Spleen (tissue), 11 donors: Measurements from ENCODE around the gene TCF7L2. TPM values are rescaled to one million over a fixed set of nuclear protein-coding genes. Genes with fewer than 3 reads are reported as not detected.

Experiments used
- DNase-seq: peaks from one replicate; pipeline ENCODE4 v3.0.0-alpha.2; 2020
- H3K27ac ChIP-seq, 8 donors: fragments of 200-600 bp; sonication (generic) in 7 of 8; 1 replicate in 4 of 8; 2 replicates in 4 of 8; pipeline versions ENCODE4 v1.5.0 to v1.8.0; 2016 to 2021; ENCODE audit warnings: inconsistent platforms in 4 of 8, mild to moderate bottlenecking in 4 of 8, moderate library complexity in 1 of 8
- H3K27me3 ChIP-seq, 7 donors: fragments of 200-600 bp; sonication (generic) in 6 of 7; replicated peaks in 1 of 7; 1 replicate in 4 of 7; 2 replicates in 3 of 7; pipeline versions ENCODE4 v1.5.0 to v1.8.0; 2016 to 2021; ENCODE audit warnings: inconsistent platforms in 3 of 7, mild to moderate bottlenecking in 1 of 7
- H3K36me3 ChIP-seq, 6 donors: fragments of 200-600 bp; sonication (generic) in 5 of 6; 1 replicate in 4 of 6; 2 replicates in 2 of 6; pipeline versions ENCODE4 v1.5.0 to v1.8.0; 2016 to 2021; ENCODE audit warnings: inconsistent platforms in 2 of 6
- H3K4me1 ChIP-seq, 6 donors: fragments of 200-600 bp; sonication (generic) in 5 of 6; 1 replicate in 3 of 6; 2 replicates in 3 of 6; pipeline versions ENCODE4 v1.5.0 to v1.8.0; 2016 to 2021; ENCODE audit warnings: inconsistent platforms in 3 of 6
- H3K4me3 ChIP-seq, 8 donors: fragments of 200-600 bp; sonication (generic) in 7 of 8; 1 replicate in 4 of 8; 2 replicates in 4 of 8; pipeline versions ENCODE4 v1.5.0 to v1.8.0; 2016 to 2021; ENCODE audit warnings: inconsistent platforms in 4 of 8, mild to moderate bottlenecking in 4 of 8, moderate library complexity in 2 of 8
- H3K9me3 ChIP-seq, 8 donors: fragments of 200-600 bp; sonication (generic) in 7 of 8; 1 replicate in 4 of 8; 2 replicates in 4 of 8; pipeline versions ENCODE4 v1.5.0 to v1.8.0; 2016 to 2021; ENCODE audit warnings: inconsistent platforms in 4 of 8
- CTCF ChIP-seq, 11 experiments: fragments of 200-600 bp in 7 of 11; fragments of 450-650 bp in 4 of 11; sonication (generic) in 4 of 11; IDR thresholded peaks in 8 of 11; conservative IDR thresholded peaks in 3 of 11; 1 replicate in 7 of 11; 2 replicates in 4 of 11; pipeline versions ENCODE4 v1.4.0 to v1.8.0; 2016 to 2021; ENCODE audit warnings: antibody characterized with exemption in 11 of 11, inconsistent platforms in 4 of 11, mild to moderate bottlenecking in 1 of 11
- POLR2A ChIP-seq, 3 donors: fragments of 450-650 bp; IDR thresholded peaks; one replicate each; pipeline ENCODE4 v1.5.1; 2017; ENCODE audit warnings: antibody characterized with exemption in 3 of 3, mild to moderate bottlenecking in 1 of 3
- POLR2AphosphoS5 ChIP-seq, 3 donors: sonication (generic); formaldehyde crosslinking; IDR thresholded peaks; one replicate each; pipeline ENCODE4 v1.5.1; 2017; ENCODE audit warnings: antibody characterized with exemption in 3 of 3
- WGBS, 5 donors: extraction: QIAGEN DNeasy Blood & Tissue Kit in 3 of 5; methylation state at CpG; one replicate each; pipeline versions ENCODE4 v1.1.5 to v1.1.7; 2013 to 2018; 5-methylcytosine and 5-hydroxymethylcytosine counted together
- intact Hi-C: fragments of 100-400 bp; cut with DNase I; formaldehyde crosslinking; loops from one replicate; pipeline ENCODE4 v1.15.0; 2023; ENCODE audit warnings: low total_unique reads
- polyA plus RNA-seq, 3 donors: library from polyadenylated mRNA; stranded (reverse); fragments of 200-250 nt; gene quantifications; one replicate each; pipeline ENCODE4 v1.2.1, GENCODE V29; 2013
- total RNA-seq, 7 donors: library from RNA; depleted of rRNA in 3 of 7; stranded (reverse); fragments of >200 nt in 3 of 7; fragmentation: NEBNext Ultra II Directional in 4 of 7; extraction: Animal tissue kit (Norgen Biotek cat#: 25700) in 4 of 7; gene quantifications; one replicate each; pipeline versions ENCODE4 v1.1.0 to v1.2.1, GENCODE V29; 2016 to 2021
- donor health status: healthy with polysubstance abuse.
- donor health status: DM: no; HTN: no; CAD: no; lungs with moderate emphysema.
- donor health status: DM: no; HTN: no; CAD: no.
- donor health status: Bipolar disorder and iron deficiency.
- donor health status: healthy.
- donor health status: DM: no; HTN: no; CAD: no.
- donor health status: DM: yes; HTN: yes; CAD: no.

TCF7L2 gene
- total and polyA plus RNA-seq, 10 donors: 4.6 to 85.6 (median 34.7) TPM

- Histone ChIP-seq H3K27ac (peak overlapping the region in 2 of 8 donors; percentile 73 to 76), H3K9me3 (no peaks in the 10 kb centered on the region), H3K4me3 (no peak overlapping the region), H3K36me3 (peaks cover 3 to 97% (median 28%) of the 10 kb centered on the region in 6 donors), H3K4me1 (peaks cover 3 to 46% (median 12%) of the 10 kb centered on the region in 6 donors), H3K27me3 (no peaks in the 10 kb centered on the region)
- TF ChIP-seq POLR2AphosphoS5 (IDR thresholded peaks at IDR 0.05): peak in 2 of 3 donors; percentile 43 to 46
- TF ChIP-seq CTCF (IDR thresholded peaks at IDR 0.05 in 8 of 11, conservative IDR thresholded peaks at IDR 0.05 in 3 of 11): no peak
- DNase-seq: no peak
- intact Hi-C loops: no loop called here
- 83 to 87% (median 86%) methylated on average over 17 of the region's 17 CpGs for WGBS, 5 donors
Measured at GRCh38 chr10:113153493-113154102, 203.6 kb downstream of the TCF7L2 start.

GRCh38 chr10:113157441-113157840 is 207.4 kb downstream of the TCF7L2 start:
- intact Hi-C loops: no loop called here
- Histone ChIP-seq H3K9me3 (no peaks in the 10 kb centered on the region), H3K36me3 (peaks cover 0 to 95% (median 19%) of the 10 kb centered on the region in 6 donors), H3K4me3 (no peak overlapping the region), H3K4me1 (peaks cover 0 to 34% (median 3%) of the 10 kb centered on the region in 6 donors), H3K27me3 (no peaks in the 10 kb centered on the region), H3K27ac (no peak overlapping the region)
- TF ChIP-seq POLR2AphosphoS5 (IDR thresholded peaks at IDR 0.05) (no peak), POLR2A (IDR thresholded peaks at IDR 0.05) (no peak), CTCF (IDR thresholded peaks at IDR 0.05 in 8 of 11, conservative IDR thresholded peaks at IDR 0.05 in 3 of 11) (no peak)
- no peak for DNase-seq
- WGBS, 5 donors: 91 to 96% (median 93%) methylated on average over 7 of the region's 7 CpGs

- TF ChIP-seq POLR2AphosphoS5 (IDR thresholded peaks at IDR 0.05): no peak
- Histone ChIP-seq H3K27ac (no peak overlapping the region), H3K4me1 (peaks cover 0 to 34% (median 3%) of the 10 kb centered on the region in 6 donors), H3K9me3 (no peaks in the 10 kb centered on the region), H3K4me3 (no peak overlapping the region), H3K36me3 (peaks cover 0 to 87% (median 11%) of the 10 kb centered on the region in 6 donors), H3K27me3 (no peaks in the 10 kb centered on the region)
- intact Hi-C loops: no loop called here
- DNase-seq: no peak
- WGBS, 5 donors: 78 to 87% (median 82%) methylated on average over 3 of the region's 3 CpGs
Measured at GRCh38 chr10:113158183-113158582, 208.1 kb downstream of the TCF7L2 start.

- WGBS, 5 donors: 83 to 91% (median 85%) methylated on average over 8 of the region's 8 CpGs
- Histone ChIP-seq H3K27ac (no peak overlapping the region), H3K4me1 (peaks cover 0 to 38% (median 3%) of the 10 kb centered on the region in 6 donors), H3K4me3 (no peak overlapping the region), H3K36me3 (peaks cover 0 to 82% (median 2%) of the 10 kb centered on the region in 6 donors), H3K9me3 (no peaks in the 10 kb centered on the region), H3K27me3 (no peaks in the 10 kb centered on the region)
- intact Hi-C loops: no loop called here
- no peak for TF ChIP-seq CTCF (IDR thresholded peaks at IDR 0.05 in 8 of 11, conservative IDR thresholded peaks at IDR 0.05 in 3 of 11)
- no peak for DNase-seq
Measured at GRCh38 chr10:113159563-113159962, 209.5 kb downstream of the TCF7L2 start.
